Measurements from ENCODE around the gene BANF2.
A peak's percentile ranks its signal among the peaks of the same experiment; 100 is the strongest.

The BANF2 gene

DNA sequence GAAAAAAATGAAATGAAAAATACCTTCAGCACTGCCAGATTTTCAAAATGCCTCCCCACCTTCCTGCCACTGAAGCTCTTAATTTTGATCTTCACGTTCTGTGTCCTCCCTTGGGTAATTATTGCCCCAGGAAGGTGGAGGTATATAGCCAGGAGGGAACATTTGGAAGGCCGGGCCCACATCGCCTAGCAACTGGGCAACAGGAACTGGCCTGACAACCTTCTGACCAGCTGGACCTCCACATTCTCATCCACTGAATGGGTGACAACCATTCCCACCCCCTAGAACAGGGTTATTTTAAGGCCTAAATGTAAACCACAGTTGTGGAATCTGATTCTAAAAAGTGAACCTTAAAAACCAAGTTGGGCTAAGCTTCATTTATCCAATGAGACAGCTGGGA is 20.9 kb upstream of the BANF2 start:
- H3K4me3 ChIP-seq (ENCODE audit: low read length): no peak overlapping the region
- DNase-seq (ENCODE audit: low read depth): no peak
- TF ChIP-seq, protein P1, sequence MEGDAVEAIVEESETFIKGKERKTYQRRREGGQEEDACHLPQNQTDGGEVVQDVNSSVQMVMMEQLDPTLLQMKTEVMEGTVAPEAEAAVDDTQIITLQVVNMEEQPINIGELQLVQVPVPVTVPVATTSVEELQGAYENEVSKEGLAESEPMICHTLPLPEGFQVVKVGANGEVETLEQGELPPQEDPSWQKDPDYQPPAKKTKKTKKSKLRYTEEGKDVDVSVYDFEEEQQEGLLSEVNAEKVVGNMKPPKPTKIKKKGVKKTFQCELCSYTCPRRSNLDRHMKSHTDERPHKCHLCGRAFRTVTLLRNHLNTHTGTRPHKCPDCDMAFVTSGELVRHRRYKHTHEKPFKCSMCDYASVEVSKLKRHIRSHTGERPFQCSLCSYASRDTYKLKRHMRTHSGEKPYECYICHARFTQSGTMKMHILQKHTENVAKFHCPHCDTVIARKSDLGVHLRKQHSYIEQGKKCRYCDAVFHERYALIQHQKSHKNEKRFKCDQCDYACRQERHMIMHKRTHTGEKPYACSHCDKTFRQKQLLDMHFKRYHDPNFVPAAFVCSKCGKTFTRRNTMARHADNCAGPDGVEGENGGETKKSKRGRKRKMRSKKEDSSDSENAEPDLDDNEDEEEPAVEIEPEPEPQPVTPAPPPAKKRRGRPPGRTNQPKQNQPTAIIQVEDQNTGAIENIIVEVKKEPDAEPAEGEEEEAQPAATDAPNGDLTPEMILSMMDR (conservative IDR thresholded peaks at IDR 0.05; ENCODE audit: low read depth, low read length): no peak

DNA sequence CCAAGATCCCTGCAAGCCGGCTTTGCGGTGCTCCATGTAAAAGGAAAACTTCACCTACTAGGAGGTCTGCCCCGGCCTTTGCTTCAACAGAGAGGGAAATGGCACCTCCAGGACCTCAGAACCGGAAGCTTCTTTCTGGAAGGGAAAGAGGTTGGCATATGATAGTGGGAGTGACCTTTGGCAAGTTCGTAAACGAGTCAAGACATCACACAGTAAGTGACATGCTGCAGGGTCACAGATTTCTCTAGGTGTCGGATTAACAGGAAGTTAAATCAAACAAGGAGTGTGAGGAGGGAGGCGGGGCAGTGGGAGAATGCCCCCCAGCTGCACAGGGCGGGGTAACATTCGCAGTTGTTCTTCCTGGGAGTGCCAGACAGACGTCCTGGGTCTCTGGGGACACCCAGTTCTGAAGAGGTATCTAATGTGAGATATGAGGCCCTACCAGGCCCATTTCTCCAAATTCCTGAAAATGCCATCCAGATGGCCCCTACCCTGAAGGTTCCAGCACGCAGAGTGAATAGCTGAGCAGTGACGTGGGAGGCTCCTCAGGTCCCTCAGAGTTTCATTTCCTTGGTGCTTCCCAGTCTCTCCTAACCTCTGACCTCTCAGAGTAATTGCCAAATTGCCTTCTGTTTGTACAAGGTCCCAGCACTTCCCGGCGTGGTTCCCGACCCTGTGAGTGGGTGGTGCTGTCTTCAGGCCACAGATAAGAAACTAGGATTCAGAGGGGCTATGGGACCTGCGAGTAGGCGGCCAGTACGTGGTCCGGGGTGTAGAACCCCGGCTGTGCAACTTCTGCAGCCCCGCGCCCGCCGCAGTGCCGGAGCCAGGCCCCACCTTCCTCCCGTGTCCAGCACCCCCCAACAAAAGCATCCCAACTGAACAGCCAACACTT is 19.6 kb upstream of the BANF2 start:
- TF ChIP-seq, protein P1 (conservative IDR thresholded peaks at IDR 0.05; ENCODE audit: low read depth, low read length): no peak
- no peak for DNase-seq (ENCODE audit: low read depth)
- peak overlapping the region; percentile 67 for H3K4me3 ChIP-seq (ENCODE audit: low read length)

DNA sequence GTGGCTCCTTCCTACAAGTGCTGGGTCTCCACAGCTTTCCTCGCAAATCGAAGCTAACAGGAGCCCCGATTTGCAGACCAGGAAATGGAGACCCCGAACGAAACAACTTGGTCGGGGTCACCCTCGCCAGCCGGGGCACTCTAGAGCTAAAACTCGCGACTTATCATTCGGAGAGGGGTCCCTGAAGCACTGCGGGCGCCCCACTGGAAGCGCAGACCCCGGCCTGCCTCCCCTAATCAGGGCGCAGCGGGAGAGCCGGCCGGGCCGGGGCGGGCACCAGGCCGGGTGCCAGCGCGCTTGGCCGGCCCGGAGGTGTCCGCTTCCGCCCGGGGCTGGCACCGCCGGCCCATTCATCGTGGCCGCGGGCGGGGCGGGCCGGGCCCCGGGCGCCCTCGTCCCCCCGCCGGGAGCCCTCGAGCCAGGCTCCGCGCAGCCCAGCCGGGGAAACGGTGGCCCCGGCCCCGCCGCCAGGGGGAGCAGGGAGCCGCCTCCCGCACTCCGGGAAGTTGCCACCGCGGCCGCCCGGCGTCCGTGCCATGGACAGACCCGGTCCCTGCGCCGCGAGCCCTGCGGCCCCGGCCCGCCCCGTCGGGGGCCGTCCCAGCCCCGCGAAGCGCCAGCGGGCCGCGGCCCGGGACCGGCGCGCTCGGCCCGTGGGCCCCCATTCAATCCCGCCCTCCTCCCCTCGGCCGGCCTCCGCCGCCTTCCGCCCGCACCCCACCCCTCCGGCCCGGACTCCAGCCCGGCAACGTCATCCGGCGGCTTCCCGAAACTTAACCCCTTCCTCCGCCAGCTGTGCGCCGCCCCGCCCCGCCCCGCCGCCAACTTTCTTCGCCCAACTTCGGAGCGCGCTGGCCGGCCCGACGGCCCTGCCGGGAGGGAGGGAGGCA is 18.7 kb upstream of the BANF2 start:
- no peak for DNase-seq (ENCODE audit: low read depth)
- H3K4me3 ChIP-seq (ENCODE audit: low read length): peak overlapping the region; percentile 67
- TF ChIP-seq, protein P1 (conservative IDR thresholded peaks at IDR 0.05; ENCODE audit: low read depth, low read length): peak; percentile 56

DNA sequence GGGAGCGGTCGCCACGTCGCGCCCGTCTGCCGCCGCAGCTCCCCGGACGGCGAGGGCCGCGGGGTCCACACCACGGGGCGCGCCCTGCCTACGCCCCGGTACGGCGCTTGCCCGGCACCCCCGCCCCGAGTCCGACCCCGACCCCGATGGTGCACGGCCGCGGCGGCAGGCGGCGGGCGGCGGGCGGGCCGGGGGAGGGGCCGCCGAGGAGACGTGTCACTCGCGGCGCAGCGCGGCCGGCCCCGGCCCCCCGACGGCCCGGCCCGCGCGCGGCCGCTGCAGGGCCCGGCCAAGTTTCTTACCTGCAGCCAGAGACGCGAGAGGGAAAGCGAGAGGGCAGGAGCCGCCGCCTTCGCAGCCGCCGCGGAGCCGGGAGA is 18.1 kb upstream of the BANF2 start:
- peak overlapping the region; percentile 64 for H3K4me3 ChIP-seq (ENCODE audit: low read length)
- TF ChIP-seq, protein P1 (conservative IDR thresholded peaks at IDR 0.05; ENCODE audit: low read depth, low read length): no peak
- DNase-seq (ENCODE audit: low read depth): no peak

DNA sequence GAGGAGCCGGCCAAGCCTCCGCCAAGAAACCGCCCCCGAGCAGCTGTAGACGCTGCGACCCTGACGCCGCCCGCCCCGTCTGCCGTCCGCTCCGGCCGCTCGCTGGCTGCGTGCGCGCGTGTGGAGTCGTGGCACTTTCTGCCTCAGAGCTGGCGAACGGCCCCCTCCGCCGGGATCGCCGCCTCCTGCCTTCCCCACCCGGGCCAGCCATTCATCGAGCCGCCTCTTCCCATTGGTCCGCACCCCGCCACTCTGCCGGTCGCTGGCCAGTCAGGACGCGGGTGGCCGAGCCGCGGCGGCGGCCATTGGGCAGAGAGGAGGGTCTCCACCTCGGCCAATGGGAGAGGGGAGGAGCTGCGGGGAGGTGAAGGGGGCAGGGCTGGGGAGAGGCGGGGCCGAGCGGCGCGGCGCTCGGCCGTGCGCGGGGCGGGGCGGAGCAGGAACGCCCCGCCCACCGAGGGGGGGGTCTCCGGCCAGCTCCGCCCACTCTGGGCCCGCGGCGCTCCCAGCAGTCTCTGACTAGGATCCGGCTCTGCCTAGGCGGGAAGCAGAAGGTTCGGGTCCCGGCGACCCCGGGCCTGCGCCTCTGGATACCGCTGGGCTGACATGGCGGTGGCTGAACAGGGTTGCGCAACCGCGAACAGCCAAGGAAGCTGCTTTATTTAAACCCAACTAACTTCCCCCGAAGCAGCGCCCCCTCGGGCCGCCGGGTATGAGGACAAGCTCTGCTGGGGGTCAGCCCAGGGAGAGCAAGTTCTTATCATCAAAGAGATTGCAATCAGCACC is 17.5 kb upstream of the BANF2 start, which contains the start of gene RRBP1:
Gene RRBP1 (minus strand): TSS at position 140 of the 786 bp plus-strand sequence. CDS start 21,735 bp downstream, outside the sequence.
- DNase-seq (ENCODE audit: low read depth): peak; percentile 88
- TF ChIP-seq, protein P1 (conservative IDR thresholded peaks at IDR 0.05; ENCODE audit: low read depth, low read length): peak; percentile 73
- H3K4me3 ChIP-seq (ENCODE audit: low read length): peak within 1 kb of the TSS; percentile 70

DNA sequence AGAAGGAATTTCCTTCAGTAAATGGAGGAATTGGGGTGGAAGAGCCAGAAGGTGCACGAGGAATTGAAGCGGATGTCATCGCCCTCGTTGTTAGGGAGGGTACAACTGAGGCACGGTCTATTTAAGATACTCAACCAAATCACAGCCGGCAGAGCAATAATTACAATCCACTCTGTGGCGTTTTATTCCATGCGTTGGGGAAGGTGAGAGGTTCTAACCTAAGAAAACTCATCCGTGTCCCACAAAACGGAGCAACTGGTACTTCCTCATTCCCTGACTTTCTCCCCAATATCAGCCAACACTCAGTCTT is 16.9 kb upstream of the BANF2 start:
- H3K4me3 ChIP-seq (ENCODE audit: low read length): peak overlapping the region; percentile 70
- TF ChIP-seq, protein P1 (conservative IDR thresholded peaks at IDR 0.05; ENCODE audit: low read depth, low read length): no peak
- DNase-seq (ENCODE audit: low read depth): no peak
